HG03025 (cell line): ENCODE measurements around the gene IGFBP6.

Experiments
- ATAC-seq: cut with Tn5 transposase; IDR thresholded peaks from one replicate; pipeline ENCODE4 v1.9.1; 2021; ENCODE audit warnings: mild to moderate bottlenecking, moderate library complexity; ENCODE audit not compliant: unreplicated experiment, low FRiP score

IGFBP6 gene

DNA sequence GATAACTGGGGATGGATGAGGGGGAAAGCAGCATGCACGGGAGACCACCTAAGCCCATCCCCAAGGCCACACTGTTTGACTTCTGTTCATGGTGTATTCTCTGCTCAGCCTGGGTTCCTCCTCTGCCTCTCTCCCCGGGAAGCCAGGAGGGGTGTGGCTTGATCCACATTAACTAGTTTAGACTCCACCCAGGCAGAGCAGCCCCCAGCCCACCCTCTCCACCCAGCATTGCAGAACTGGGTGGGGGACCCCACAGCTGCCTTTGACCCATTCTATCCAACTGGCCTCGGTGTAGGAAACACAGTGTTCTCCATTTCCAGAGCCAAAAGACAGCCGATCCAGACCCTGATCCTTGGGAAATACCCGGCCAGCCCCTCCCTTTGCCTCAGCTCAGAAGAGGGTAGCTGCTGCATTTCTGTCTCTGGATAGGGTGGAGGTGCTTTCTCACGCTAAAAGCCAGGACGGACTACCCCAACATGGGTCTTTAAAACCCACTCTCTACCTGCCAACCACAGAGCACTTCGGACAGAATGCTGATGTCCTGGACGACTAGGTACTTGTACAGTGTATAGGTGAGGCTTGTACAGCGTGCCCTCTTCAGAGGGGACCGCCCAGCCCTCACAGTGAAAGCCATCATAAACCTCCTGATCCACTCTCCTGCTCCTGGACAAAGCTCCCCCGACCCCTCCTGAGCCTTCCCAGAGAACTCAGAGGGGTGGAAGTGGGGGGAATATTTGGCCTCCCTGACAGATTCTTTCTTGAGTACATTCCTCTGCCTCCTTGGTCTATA lies 27.7 kb upstream of the IGFBP6 start:
- no peak for ATAC-seq

DNA sequence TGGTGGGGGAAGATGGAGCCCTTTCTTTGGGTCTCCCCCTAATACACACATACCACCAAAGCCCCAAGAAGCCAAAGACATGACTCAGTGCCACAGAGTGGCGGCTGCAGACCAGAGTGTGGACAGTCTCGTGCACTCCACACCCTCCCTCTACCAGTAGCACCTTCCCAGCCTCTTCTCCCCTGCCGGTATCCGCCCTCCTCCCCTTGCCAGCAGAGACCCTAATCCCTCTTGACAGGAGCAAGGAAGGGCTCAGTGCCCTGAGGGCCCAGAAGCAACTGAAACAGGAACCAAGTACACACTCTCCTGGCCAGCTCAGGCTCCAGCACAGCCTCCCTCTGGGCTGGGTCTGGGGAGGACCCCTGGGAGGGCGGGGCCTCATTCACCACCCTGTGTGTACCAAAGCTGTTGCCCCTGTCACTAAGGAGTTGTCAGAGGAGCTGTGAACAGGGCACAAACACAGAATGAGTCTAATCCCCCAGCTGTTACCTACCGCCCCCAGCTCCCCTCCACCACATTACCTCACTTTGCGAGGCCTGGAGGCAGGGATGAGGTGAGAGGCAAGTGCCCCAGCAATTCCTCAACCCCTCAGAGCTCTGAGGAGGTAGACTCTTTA lies 26.5 kb upstream of the IGFBP6 start:
- ATAC-seq = no peak

DNA sequence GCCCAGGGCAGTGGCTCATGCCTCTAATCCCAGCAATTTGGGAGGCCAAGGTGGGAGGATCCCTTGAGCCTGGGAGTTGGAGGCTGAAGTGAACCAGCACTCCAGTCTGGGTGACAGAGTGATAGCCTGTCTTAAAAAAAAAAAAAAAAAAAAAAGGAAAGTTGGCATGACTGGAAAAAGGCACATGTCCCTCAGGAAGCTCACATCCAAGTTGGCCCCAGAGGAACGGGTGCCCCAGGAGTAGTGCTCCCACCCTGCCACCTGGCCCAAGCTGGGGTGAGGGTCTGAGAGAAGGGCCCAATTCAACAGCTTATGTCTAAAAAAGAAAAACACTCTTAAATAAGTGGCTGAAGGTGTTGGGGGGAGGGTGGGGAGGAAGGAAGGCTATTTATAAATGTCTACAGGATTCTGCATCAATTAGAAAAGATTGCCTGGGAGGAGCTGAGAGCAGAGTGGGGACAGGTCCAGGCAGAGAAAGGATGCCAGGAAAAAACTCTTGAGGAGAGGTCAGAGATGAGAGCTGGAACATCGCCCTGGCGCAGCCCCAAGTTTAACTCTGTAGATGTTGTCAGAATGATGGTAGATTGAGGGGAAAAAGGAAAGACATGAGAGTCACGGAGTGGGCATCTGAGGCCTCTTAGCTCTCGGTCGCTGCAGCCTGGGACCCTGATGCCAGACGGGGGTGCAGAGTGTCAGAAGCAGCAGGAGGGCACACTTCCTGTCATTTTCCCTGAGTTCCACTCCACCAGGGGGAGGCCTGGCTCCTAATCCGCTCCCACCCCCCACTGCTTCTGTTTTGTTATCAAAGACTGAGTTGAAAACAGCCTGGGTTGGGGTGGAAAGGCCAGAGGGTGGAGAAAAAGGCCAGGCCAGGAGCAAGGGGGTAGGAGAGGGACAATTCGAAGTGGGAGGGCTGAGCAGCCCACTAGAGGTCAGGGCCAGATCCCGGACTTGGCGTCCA lies 25.6 kb upstream of the IGFBP6 start:
- no peak for ATAC-seq

DNA sequence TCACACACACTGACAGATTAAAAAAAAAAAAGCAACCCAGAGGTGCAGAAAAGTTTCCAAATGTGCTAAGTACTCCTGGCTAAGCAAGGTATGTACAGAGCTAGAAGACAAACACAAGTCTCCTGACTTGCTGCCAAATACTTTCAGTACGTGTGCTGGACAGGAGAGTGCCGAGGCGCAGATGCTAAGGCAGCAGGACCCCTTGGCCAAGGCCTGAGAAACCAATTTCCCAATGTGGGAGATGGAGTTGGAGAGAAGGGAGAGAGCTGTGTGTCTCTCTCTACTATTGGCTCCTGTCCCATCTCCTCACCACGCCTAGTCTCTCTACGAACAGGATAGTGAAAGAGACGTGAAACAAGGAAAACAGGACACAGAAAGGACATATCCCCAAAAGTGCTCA lies 23.6 kb upstream of the IGFBP6 start:
- no peak for ATAC-seq

- no peak for ATAC-seq
These were observed 23.0 kb upstream of the IGFBP6 start for GRCh38 chr12:53074283-53074998.

DNA sequence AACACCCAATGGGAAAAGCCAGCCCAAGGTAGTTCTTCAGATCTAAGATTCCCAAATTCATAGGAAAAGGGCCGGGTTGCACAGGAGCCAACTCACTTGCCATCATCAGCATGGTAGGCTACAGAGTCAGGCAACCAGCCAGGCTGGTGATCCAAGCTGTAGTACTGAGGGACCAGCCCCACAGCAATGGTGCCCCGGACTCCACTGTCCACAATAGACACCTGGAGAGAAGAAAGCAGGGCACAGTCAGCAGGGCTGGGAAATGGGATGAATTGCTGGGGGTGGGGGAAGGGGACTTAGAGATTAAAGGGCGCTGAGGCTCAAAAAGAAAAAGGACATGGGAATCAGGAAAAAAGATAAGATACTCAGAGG lies 22.5 kb upstream of the IGFBP6 start:
- ATAC-seq = no peak

DNA sequence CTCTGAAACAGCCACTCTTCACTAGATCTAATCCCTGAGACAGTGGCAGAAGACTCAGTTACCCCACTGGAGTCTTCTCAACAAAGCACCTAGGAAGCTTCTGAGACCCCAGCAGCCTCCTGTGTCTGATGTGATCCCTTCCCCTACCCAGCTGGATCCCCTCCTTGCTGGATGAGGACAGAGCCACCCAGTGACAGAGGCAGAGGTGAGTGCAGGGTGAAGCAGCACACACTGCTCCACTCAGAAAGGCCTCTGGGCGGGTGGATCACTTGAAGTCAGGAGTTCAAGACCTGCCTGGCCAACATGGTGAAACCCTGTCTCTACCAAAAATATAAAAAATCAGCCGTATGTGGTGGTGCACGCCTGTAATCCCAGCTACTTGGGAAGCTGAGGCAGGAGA lies 21.0 kb upstream of the IGFBP6 start:
- ATAC-seq = no peak

- ATAC-seq = no peak
These were observed 20.4 kb upstream of the IGFBP6 start for GRCh38 chr12:53077030-53077429.

GRCh38 chr12:53078425-53079225 lies 18.8 kb upstream of the IGFBP6 start:
- peak; percentile 23 for ATAC-seq

GRCh38 chr12:53079226-53080117 lies 18.0 kb upstream of the IGFBP6 start, which contains the start of gene SPRYD3:
Gene SPRYD3, minus strand, starts transcription at chr12:53079390. Its CDS starts 57 bp downstream, at chr12:53079333.
- peak; percentile 94 for ATAC-seq

DNA sequence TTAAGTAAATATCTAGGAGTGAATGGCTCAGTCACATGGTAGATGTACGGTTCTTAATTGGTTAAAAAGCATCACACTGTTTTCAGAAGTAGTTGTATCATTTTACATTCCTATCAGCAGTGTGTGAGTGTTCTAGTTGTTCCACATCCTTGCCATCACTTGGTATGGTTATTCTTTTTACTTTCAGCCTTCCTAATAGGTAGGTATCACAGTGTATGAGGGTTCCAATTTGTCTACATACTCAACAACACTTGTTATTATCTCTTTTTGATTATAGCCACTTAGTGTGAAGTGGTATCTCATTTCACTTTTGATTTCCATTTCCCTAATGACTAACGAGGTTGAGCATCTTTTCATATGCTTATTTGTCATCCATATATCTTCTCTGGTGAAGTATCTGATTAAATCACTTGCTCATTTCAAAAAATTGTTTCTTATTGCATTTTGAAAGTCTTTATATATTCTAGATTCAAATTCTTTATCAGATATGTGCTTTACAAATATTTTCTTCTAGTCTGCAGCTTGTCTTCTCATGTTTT lies 14.8 kb upstream of the IGFBP6 start:
- no peak for ATAC-seq

DNA sequence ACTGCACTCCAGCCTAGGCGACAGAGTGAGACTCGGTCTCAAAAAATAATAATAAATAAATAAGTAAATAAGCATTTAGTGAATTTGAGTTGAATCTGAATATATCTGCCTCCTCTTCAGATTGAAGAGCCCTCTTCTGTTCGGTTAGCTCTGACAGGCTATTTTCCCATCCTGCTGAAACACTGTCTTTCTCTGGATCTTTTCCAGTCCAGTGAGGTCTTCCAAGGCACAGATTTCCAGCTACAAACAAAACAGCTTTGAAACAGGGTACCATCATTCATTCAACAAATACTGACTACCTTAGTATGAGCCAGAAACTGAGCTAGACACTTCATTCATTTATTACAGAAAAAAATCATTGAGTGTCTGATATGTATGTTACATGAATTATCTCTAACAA lies 11.1 kb upstream of the IGFBP6 start:
- ATAC-seq = no peak

- ATAC-seq = no peak
These were observed 7.4 kb upstream of the IGFBP6 start for GRCh38 chr12:53090105-53090504.

DNA sequence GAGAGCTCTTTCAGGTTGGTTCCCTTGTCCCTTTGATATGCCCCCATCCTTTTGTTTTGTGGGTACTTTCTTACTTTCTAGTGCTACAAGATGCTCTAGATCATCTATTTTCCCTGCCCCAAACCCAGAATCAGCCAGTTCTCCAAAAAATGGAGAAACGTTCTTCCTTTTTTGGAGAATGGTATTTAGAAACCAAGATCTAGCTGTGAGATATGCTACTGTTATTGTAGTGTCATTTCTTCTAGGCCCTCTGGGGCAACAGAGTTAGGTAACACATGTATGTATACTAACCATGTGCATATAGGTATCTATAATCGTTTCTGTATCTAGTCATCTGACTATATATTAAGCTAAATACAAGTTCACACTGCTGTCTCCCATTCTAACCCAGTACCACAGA lies 6.9 kb upstream of the IGFBP6 start:
- no peak for ATAC-seq

- no peak for ATAC-seq
These were observed 5.7 kb upstream of the IGFBP6 start for GRCh38 chr12:53091756-53092155.

DNA sequence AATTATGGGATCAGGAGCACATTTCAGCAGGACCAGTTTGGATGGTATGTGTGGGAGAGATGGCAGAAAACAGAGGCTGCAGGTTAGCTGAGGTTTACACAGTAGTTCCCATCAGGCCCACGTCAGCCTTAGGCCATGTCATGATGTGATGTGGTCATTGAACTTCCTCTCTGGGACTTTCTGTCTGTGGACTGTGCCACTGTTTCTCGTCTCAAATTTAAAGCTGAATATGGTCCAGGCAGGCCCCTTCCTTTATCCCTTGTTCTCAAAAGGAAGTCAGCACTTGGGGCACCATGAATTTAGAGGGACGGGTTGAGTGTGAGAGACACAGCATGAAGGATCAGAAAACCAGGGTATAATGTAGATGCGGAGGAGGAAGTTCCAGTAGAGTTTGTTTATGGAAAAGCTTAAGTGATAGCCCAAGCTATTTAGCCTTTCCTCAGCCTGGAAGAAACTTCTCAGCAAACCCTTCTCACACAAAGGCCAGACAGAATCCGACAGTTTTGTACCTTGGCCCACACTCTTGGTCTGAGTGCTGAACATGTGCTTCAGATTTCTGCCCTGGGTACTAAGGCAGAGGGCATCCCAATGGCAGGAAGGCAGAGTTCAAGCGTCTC lies 3.6 kb upstream of the IGFBP6 start:
- ATAC-seq = no peak

- no peak for ATAC-seq
These were observed 3.1 kb upstream of the IGFBP6 start for GRCh38 chr12:53094394-53094787.
